GM06990 (cell line): ENCODE measurements around the gene SERTAD4.

ENCODE experiments used
- DNase-seq: peaks from one replicate; pipeline ENCODE4 v3.0.0-alpha.2; 2011; ENCODE audit not compliant: insufficient read length; ENCODE audit errors: extremely low read depth
- H3K27me3 ChIP-seq: replicated peaks from 2 replicates; pipeline ENCODE4 v1.6.0; 2011; ENCODE audit warnings: low read length; ENCODE audit not compliant: control insufficient read depth, insufficient read depth
- H3K36me3 ChIP-seq: 2 replicates; pipeline ENCODE4 v1.5.1; 2011; ENCODE audit warnings: low read length; ENCODE audit not compliant: control insufficient read depth, insufficient read depth
- H3K4me3 ChIP-seq: replicated peaks from 2 replicates; pipeline ENCODE4 v1.5.1; 2011; ENCODE audit warnings: low read depth, mild to moderate bottlenecking, control low read depth, low read length
- CTCF ChIP-seq: IDR thresholded peaks from 2 replicates; pipeline ENCODE4 v1.5.1; 2011; ENCODE audit warnings: low read length, control low read depth, mild to moderate bottlenecking, inconsistent platforms; ENCODE audit not compliant: insufficient read depth, poor library complexity, severe bottlenecking

The SERTAD4 gene

GRCh38 chr1:210234329-210234757, 1.7 kb downstream of the SERTAD4 start:
- Histone ChIP-seq H3K27me3 (no peaks in the 10 kb centered on the region; the same call in 1 of the 2 replicates), H3K36me3 (no peaks in the 10 kb centered on the region), H3K4me3 (no peak overlapping the region)
- TF ChIP-seq CTCF = no peak
- no peak for DNase-seq

GRCh38 chr1:210235363-210236053, 2.9 kb downstream of the SERTAD4 start:
- Histone ChIP-seq H3K4me3 (no peak overlapping the region), H3K27me3 (no peaks in the 10 kb centered on the region; the same call in 1 of the 2 replicates), H3K36me3 (no peaks in the 10 kb centered on the region)
- DNase-seq = no peak
- no peak for TF ChIP-seq CTCF

- TF ChIP-seq CTCF = no peak
These were observed 3.8 kb downstream of the SERTAD4 start for GRCh38 chr1:210236386-210236839.

GRCh38 chr1:210236840-210237409, 4.3 kb downstream of the SERTAD4 start:
- TF ChIP-seq CTCF = no peak
- no peak overlapping the region for H3K4me3 ChIP-seq
- H3K36me3 ChIP-seq = no peaks in the 10 kb centered on the region
- H3K27me3 ChIP-seq = no peaks in the 10 kb centered on the region; the same call in none of the 2 replicates
- DNase-seq = no peak

More at GRCh38 chr1:210236386-210236839, 3.8 kb downstream of the SERTAD4 start:
- H3K27me3 ChIP-seq = no peaks in the 10 kb centered on the region; the same call in 1 of the 2 replicates
- H3K36me3 ChIP-seq = no peaks in the 10 kb centered on the region
- H3K4me3 ChIP-seq = no peak overlapping the region
- no peak for DNase-seq

GRCh38 chr1:210237479-210237878, 4.9 kb downstream of the SERTAD4 start:
- no peak for TF ChIP-seq CTCF
- no peak for DNase-seq
- H3K4me3 ChIP-seq = no peak overlapping the region
- H3K27me3 ChIP-seq = no peaks in the 10 kb centered on the region; the same call in none of the 2 replicates
- no peaks in the 10 kb centered on the region for H3K36me3 ChIP-seq
